BLaER1 treated with 17β-estradiol and CSF1 and Interleukin-3, amounts not matched to agents 10 nM and 100 nM (cell line): ENCODE data around the gene MRPS34.
"Not testable (repeated sequence)": the region's sequence is repeated elsewhere in the genome, so short reads cannot be mapped to it uniquely, and the experiment has no call there.

Experiments
- H3K27ac ChIP-seq, 11 experiments: shearing (Covaris generic); formaldehyde crosslinking; 2 replicates each; pipeline ENCODE4 v1.8.1; 2022
- H3K27me3 ChIP-seq, 11 experiments: shearing (Covaris generic); formaldehyde crosslinking; 2 replicates each; pipeline ENCODE4 v1.8.1; 2022
- H3K36me3 ChIP-seq, 11 experiments: shearing (Covaris generic); formaldehyde crosslinking; 2 replicates each; pipeline ENCODE4 v1.8.1; 2022
- H3K4me1 ChIP-seq, 10 experiments: shearing (Covaris generic); formaldehyde crosslinking; 2 replicates each; pipeline ENCODE4 v1.8.1; 2022
- H3K4me2 ChIP-seq, 11 experiments: shearing (Covaris generic); formaldehyde crosslinking; 2 replicates each; pipeline ENCODE4 v1.8.1; 2022
- H3K4me3 ChIP-seq, 10 experiments: shearing (Covaris generic); formaldehyde crosslinking; 2 replicates each; pipeline ENCODE4 v1.8.1; 2022
- H3K9ac ChIP-seq, 11 experiments: shearing (Covaris generic); formaldehyde crosslinking; 2 replicates each; pipeline ENCODE4 v1.8.1; 2022
- H3K9me3 ChIP-seq, 11 experiments: shearing (Covaris generic); formaldehyde crosslinking; replicated peaks in 1 of 11; 2 replicates each; pipeline ENCODE4 v1.8.1; 2022
- H4K20me1 ChIP-seq, 11 experiments: shearing (Covaris generic); formaldehyde crosslinking; 2 replicates each; pipeline ENCODE4 v1.8.1; 2022
- Cebpa-rat ChIP-seq, 11 experiments: shearing (Covaris generic); IDR thresholded peaks; 2 replicates each; pipeline ENCODE4 v1.8.1; 2022

MRPS34 gene

DNA sequence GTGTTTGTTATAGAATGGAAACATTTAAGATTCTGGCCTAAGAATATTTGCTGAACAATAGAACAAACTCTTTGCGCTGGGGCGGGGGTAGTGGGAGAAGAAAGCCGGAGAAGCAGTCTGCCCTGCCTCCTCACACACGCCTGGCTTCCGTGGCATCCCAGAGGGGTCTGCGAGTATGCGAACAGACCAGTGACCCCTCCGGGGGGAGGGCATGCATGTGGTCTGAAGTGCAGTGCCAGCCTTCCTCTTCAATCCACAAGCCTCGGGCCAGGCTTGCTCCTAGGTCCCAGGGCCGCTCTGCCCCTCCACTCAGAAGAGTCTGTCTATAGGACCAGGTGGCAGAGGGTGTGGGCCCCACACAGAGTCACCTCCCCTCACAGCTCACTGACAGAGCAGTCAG lies 34.7 kb upstream of the MRPS34 start:
- H3K9me3 ChIP-seq, result no peaks in the 10 kb centered on the region
- TF ChIP-seq Cebpa-rat (IDR thresholded peaks at IDR 0.05), result no peak
- no peaks in the 10 kb centered on the region for H3K27me3 ChIP-seq
- H3K4me2 ChIP-seq, result no peak overlapping the region
- no peak overlapping the region for H3K27ac ChIP-seq
- peaks cover 0 to 16% (median 6%) of the 10 kb centered on the region in 10 experiments; a peak in 17 of 20 replicates for H3K4me1 ChIP-seq
- peaks cover 0 to 15% (median 0%) of the 10 kb centered on the region in 11 experiments; a peak in 4 of 22 replicates for H4K20me1 ChIP-seq
- no peak overlapping the region for H3K9ac ChIP-seq
- H3K36me3 ChIP-seq, result peaks cover 31 to 72% (median 50%) of the 10 kb centered on the region in 11 experiments
- no peak overlapping the region for H3K4me3 ChIP-seq

DNA sequence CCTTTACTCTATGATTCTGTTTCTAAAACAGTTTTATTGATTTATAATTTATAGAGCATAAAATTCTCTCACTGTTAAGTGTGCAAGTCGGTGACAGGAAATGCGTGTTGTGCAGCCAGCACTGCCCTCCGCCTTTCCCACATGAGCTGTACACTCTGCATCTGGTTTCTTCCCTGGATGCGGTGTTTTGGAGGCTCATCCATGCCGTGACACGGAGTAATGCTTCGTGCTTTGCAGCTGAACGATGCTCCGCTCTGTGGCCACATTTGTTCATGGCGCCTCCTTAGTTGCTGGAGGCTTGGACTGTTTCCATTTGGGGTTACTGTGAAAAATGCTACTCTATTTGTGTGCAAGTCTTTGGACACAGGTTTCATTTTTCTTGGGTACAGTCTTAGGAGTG lies 27.8 kb upstream of the MRPS34 start:
- Histone ChIP-seq H3K9ac (no peak overlapping the region), H3K9me3 (peaks cover 29 to 39% (median 33%) of the 10 kb centered on the region in 11 experiments), H4K20me1 (no peaks in the 10 kb centered on the region), H3K4me1 (peaks cover 0 to 11% (median 3%) of the 10 kb centered on the region in 10 experiments; a peak in 8 of 20 replicates), H3K27me3 (no peaks in the 10 kb centered on the region), H3K27ac (no peak overlapping the region), H3K36me3 (peaks cover 0 to 30% (median 12%) of the 10 kb centered on the region in 11 experiments; a peak in 14 of 22 replicates), H3K4me2 (no peak overlapping the region), H3K4me3 (no peak overlapping the region)
- no peak for TF ChIP-seq Cebpa-rat (IDR thresholded peaks at IDR 0.05)

DNA sequence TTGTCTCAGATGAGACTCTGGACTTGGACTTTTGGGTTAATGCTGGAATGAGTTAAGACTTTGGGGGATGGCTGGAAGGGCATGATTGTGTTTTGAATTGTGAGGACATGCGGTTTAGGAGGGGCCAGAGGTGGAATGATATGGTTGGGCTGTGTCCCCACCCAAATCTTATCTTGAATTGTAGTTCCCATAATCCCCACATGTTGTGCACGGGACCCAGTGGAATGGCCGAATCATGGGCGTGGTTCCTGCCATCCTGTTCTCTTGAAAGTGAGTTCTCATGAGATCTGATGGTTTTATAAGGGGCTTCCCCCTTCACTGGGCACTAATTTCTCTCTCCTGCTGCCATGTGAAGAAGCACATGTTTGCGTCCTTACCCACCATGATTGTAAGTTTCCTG lies 26.3 kb upstream of the MRPS34 start:
- H3K4me3 ChIP-seq, H3K4me2 ChIP-seq, H3K4me1 ChIP-seq, H3K27me3 ChIP-seq, H3K27ac ChIP-seq, H4K20me1 ChIP-seq, H3K9ac ChIP-seq: not testable (repeated sequence)
- H3K9me3 ChIP-seq, result peaks cover 29 to 39% (median 33%) of the 10 kb centered on the region in 11 experiments
- peaks cover 0 to 26% (median 8%) of the 10 kb centered on the region in 11 experiments; a peak in 10 of 22 replicates for H3K36me3 ChIP-seq

DNA sequence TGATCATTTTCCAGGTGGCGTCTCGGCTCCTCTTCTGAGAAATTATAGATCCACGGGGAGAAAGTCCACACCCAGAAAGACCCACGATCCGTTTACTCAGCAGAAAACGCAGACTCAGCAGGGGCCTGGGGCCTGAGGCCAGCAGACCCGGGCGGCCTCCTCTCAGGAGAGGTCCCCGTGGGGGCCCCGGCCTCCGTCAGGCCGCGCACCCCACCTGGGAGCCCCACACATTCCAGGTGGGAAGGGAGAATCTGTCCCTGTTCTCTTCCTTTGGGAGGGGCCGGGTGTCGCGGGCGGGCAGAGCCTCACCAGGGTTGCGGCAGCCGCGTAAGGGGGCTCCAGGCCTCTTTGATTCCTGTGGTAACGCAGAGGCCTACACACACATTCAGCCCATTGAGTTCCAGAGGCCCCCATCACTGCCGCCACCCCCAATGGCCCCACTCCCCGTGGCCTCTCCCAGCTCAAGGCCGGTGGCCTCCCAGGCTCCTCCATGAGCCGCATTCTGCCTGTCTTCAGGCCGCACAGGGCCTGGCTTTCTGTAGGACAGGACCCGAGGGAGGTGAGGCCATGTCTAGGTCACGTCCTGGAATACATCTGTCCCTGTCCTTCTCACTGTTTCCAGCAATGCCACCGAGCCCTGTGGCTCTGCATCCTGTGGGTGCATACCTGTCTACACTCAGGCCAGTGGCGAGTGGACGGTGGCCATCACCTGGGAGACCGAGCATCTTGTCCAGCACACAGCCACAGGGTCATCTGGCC lies 22.2 kb upstream of the MRPS34 start:
- no peak overlapping the region for H3K27ac ChIP-seq
- peaks cover 0 to 47% (median 30%) of the 10 kb centered on the region in 11 experiments; a peak in 18 of 22 replicates for H3K36me3 ChIP-seq
- peaks cover 29 to 37% (median 31%) of the 10 kb centered on the region in 11 experiments for H3K9me3 ChIP-seq
- H3K4me2 ChIP-seq, result no peak overlapping the region
- no peaks in the 10 kb centered on the region for H3K4me1 ChIP-seq
- H3K27me3 ChIP-seq, result no peaks in the 10 kb centered on the region
- H4K20me1 ChIP-seq, result peaks cover 0 to 45% (median 16%) of the 10 kb centered on the region in 11 experiments; a peak in 15 of 22 replicates
- no peak overlapping the region for H3K4me3 ChIP-seq
- no peak overlapping the region for H3K9ac ChIP-seq
- no peak for TF ChIP-seq Cebpa-rat (IDR thresholded peaks at IDR 0.05)

DNA sequence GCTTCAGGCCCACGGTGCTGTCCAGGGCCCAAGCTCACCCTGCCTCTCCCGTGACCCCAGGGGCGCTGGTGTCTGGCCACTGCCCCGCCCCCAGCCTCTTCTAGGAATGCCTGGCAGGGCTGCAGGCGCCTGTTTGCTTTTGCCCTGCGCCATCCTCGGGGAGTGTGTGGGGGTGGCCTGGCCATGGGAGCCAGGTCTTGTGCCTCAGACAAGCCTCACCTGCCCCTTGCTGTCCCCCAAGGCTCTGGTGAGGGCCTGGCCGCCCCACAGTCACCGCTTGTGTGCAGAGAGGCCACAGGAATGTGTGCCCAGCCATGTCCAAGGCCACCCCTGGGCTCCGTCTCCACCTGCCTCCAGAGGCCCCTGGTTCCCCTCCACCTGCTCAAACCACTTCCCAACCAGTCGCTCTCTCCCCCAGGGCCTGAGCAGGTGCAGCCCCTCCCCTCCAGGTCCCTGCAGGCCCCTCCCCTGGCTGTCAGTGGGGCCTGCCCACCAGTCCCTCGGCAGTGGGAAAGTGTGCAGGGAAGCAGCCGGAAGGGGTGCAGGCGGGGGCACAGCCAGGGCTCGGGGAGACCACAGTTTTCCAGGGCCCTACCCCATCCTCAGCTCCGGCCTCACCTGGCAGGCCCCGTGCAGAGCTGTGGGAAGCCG lies 21.4 kb upstream of the MRPS34 start:
- no peak overlapping the region for H3K27ac ChIP-seq
- H3K4me2 ChIP-seq, result no peak overlapping the region
- TF ChIP-seq Cebpa-rat (IDR thresholded peaks at IDR 0.05), result no peak
- H3K9ac ChIP-seq, result no peak overlapping the region
- no peaks in the 10 kb centered on the region for H3K4me1 ChIP-seq
- peaks cover 4 to 50% (median 38%) of the 10 kb centered on the region in 11 experiments; a peak in 20 of 22 replicates for H3K36me3 ChIP-seq
- H4K20me1 ChIP-seq, result peaks cover 0 to 53% (median 22%) of the 10 kb centered on the region in 11 experiments; a peak in 16 of 22 replicates
- H3K27me3 ChIP-seq, result no peaks in the 10 kb centered on the region
- H3K4me3 ChIP-seq, result no peak overlapping the region
- H3K9me3 ChIP-seq, result peaks cover 22 to 30% (median 24%) of the 10 kb centered on the region in 11 experiments

DNA sequence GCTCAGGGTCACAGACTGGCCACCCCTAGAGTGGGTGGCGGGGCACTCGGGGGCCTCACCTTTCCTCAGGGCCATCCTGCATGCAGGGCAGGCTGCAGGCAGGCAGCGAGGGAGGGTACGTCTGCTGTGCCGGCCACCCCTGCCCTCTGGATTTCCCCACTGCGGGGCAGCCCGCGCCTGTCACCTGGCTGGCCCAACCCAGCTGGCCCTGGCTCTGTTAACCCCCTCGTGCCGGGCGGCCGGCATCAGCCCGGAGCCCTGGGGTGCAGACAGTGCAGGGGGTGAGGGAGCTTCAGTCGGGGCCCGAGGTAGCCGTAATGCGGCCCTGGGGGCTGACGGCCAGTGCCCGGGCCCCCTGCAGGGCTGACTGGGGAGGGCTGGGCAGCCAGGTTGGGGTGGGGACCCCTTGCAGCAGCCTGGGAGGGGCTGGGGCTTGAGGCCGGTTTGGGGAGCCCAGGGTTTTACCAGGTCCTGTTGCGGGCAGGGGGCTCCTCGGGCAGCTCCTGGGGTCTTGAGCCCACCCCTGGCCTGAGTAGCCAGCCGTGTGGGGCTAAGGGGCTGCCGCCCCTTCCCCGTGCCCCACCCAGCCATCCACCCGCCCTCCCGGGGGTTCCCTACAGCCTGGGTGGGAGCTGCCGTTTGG lies 20.8 kb upstream of the MRPS34 start, which contains the start of gene IGFALS:
Gene IGFALS (minus strand): TSS at position 128 of the 643 bp plus-strand sequence. CDS start 53 bp downstream, at position 75.
- no peak within 1 kb of the TSS for H3K4me2 ChIP-seq
- H3K36me3 ChIP-seq, result peaks cover 10 to 50% (median 41%) of the 10 kb centered on the region in 11 experiments
- no peak within 1 kb of the TSS for H3K27ac ChIP-seq
- peaks cover 0 to 59% (median 29%) of the 10 kb centered on the region in 11 experiments; a peak in 17 of 22 replicates for H4K20me1 ChIP-seq
- no peaks in the 10 kb centered on the region for H3K27me3 ChIP-seq
- H3K4me3 ChIP-seq, result no peak within 1 kb of the TSS
- TF ChIP-seq Cebpa-rat (IDR thresholded peaks at IDR 0.05), result no peak
- no peaks in the 10 kb centered on the region for H3K4me1 ChIP-seq
- peaks cover 15 to 23% (median 17%) of the 10 kb centered on the region in 11 experiments for H3K9me3 ChIP-seq
- H3K9ac ChIP-seq, result no peak within 1 kb of the TSS

DNA sequence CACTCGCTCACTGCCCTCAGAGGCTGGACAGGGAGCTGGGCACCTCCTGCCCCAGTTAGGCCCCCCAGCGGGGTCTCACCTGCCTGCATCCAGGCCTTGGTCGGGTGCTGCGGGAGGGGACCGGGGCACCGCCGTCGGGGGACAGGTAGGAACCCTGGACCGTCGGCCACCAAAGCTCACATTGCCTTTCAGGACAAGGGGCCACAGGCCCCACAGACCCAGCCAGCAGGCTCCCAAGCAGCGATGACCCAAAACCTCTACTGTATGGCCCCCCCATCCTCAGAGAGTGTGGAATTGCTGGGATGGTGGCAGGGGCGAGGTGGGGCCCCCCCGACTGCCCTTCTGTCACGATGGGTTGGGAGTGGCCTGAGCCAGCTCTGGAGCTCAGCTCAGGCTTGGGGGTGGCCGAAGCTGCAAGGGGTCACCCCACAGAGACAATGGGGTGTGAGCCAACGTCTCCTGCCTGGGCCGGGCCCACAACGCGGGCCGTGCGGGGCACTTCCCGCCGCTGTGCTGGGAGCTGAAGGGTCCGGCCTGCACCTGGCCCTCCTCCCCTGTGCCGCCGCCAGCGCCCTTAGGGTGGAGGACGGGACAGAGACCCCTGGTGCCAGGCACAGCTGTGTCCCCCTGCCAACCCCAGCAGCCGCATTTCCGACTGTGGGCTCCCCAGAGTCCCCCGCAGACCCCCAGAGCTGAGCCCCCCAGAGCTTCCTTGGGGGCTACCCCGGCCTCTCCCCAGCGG lies 20.1 kb upstream of the MRPS34 start:
- no peak for TF ChIP-seq Cebpa-rat (IDR thresholded peaks at IDR 0.05)
- peaks cover 8 to 16% (median 11%) of the 10 kb centered on the region in 11 experiments for H3K9me3 ChIP-seq
- no peaks in the 10 kb centered on the region for H3K27me3 ChIP-seq
- peaks cover 0 to 66% (median 36%) of the 10 kb centered on the region in 11 experiments; a peak in 18 of 22 replicates for H4K20me1 ChIP-seq
- H3K9ac ChIP-seq, result no peak overlapping the region
- no peak overlapping the region for H3K4me2 ChIP-seq
- no peaks in the 10 kb centered on the region for H3K4me1 ChIP-seq
- H3K27ac ChIP-seq, result no peak overlapping the region
- H3K36me3 ChIP-seq, result peaks cover 16 to 50% (median 43%) of the 10 kb centered on the region in 11 experiments
- no peak overlapping the region for H3K4me3 ChIP-seq

DNA sequence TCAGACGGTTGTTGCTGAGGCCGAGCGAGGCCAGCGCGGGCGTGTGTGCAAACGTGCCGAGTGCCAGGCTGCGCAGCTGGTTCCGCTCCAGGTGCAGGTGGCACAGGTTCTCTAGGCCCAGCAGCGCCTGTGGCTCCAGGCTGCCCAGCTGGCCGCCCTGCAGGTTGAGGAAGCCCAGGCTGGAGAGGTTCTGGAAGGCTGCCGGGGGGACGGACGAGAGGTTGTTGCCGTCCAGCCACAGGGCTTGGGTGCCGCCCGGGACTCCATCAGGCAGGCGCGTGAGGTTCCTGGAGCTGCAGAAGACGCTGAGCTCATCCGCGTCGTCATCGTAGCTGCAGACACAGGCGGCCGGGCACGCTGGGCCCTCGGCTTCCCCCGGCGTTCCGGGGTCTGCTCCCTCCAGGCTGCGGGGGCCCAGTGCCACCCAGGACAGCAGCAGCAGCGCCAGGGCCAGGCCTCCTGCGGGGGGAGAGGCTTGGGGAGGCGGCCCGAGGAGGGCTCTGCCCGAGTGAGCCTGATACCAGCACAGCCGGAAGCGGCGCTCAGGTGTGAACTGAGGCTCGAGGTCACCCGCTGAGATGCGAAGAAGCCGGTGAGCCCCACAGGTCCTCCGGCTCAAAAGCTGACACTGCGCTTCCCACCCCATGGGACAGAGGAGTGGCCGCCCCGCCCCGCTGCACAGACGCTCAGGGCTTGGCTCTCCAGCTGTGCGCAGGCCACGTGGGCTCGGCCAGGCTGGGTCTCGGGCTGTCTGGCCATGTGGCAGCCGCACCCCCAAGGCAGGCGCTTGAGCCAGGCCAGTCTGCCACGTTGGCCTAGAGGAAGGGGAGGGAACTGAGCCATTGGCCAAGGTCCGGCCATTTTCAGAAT lies 19.2 kb upstream of the MRPS34 start:
- Histone ChIP-seq H3K9me3 (peaks cover under 1 to 8% (median 2%) of the 10 kb centered on the region in 11 experiments; a peak in 17 of 22 replicates), H3K27ac (no peak overlapping the region), H3K4me3 (no peak overlapping the region), H3K9ac (no peak overlapping the region), H3K4me2 (no peak overlapping the region), H4K20me1 (peaks cover 3 to 74% (median 44%) of the 10 kb centered on the region in 11 experiments; a peak in 20 of 22 replicates), H3K4me1 (no peaks in the 10 kb centered on the region), H3K27me3 (no peaks in the 10 kb centered on the region), H3K36me3 (peaks cover 24 to 57% (median 52%) of the 10 kb centered on the region in 11 experiments)
- TF ChIP-seq Cebpa-rat (IDR thresholded peaks at IDR 0.05), result no peak
